Testis (tissue), 2 donors: ENCODE data around the gene RAB29.

Experiments used
- CTCF ChIP-seq, 3 experiments: fragments of 450-650 bp in 2 of 3; fragments of 200-600 bp in 1 of 3; sonication (generic) in 1 of 3; IDR thresholded peaks; one replicate each; pipeline ENCODE4 v1.5.1; 2016 to 2019; ENCODE audit warnings: antibody characterized with exemption in 3 of 3, mild to moderate bottlenecking in 2 of 3, moderate library complexity in 1 of 3
- POLR2A ChIP-seq: fragments of 450-650 bp; IDR thresholded peaks from one replicate; pipeline ENCODE4 v1.6.1; 2017; ENCODE audit warnings: antibody characterized with exemption, mild to moderate bottlenecking, moderate library complexity

- TF ChIP-seq CTCF (IDR thresholded peaks at IDR 0.05) = no peak
- no peak for TF ChIP-seq POLR2A
Observed at GRCh38 chr1:205822397-205822796, 47.1 kb upstream of the RAB29 start.
